HepG2 (cell line): ENCODE data around the gene ZER1. TPM values are rescaled to one million over a fixed set of nuclear protein-coding genes. Genes with fewer than 3 reads are reported as not detected.

Source experiments
- ATAC-seq: fragments of 200-7000 bp; cut with Tn5 transposase; 3 replicates; pipeline ENCODE4 v1.9.1; 2020; ENCODE audit warnings: mild to moderate bottlenecking, moderate library complexity
- BruUV-seq: library from RNA; stranded (reverse); fragments of 400-500 nt; replicated peaks from 2 replicates; lab custom pipeline; 2021; lab: Mats Ljungman, UMichigan
- CTCF ChIA-PET: fragments of 300-600 bp; formaldehyde crosslinking; extraction: SDS; loops from one replicate; lab custom pipeline; 2021; ENCODE audit warnings: low total read pairs, inconsistent platforms, low intra/inter-chr PET ratio; lab: Yijun Ruan, JAX
- POLR2A ChIA-PET: fragments of 350-600 bp; sonication (Branson Sonifier 250); formaldehyde crosslinking; loops from one replicate; lab custom pipeline; 2020; ENCODE audit warnings: antibody characterized with exemption, inconsistent platforms; lab: Yijun Ruan, JAX
- DNase-seq: peaks from one replicate; pipeline ENCODE4 v3.0.0-alpha.2; 2015; ENCODE audit warnings: low spot score
- FAIRE-seq: peaks from 3 replicates; lab custom pipeline; 2011; peaks lifted over from hg19 to GRCh38; lab: Jason Lieb, UNC
- H2AFZ ChIP-seq: one replicate; pipeline ENCODE4 v1.6.1; 2011; ENCODE audit warnings: low read length, inconsistent platforms
- H3K27ac ChIP-seq: fragments of 300-600 bp; 3 replicates; pipeline ENCODE4 v1.8.0; 2011; ENCODE audit warnings: mixed run types, mild to moderate bottlenecking, mixed read lengths, low read length, inconsistent platforms; ENCODE audit not compliant: insufficient read depth; ENCODE audit errors: extremely low read length
- H3K27me3 ChIP-seq, 2 experiments: fragments of 200-600 bp in 1 of 2; 2 replicates in 1 of 2; 3 replicates in 1 of 2; pipeline versions ENCODE4 v1.6.0 to v1.8.0; 2011; ENCODE audit warnings: low read length in 2 of 2, mild to moderate bottlenecking in 2 of 2, moderate library complexity in 2 of 2, inconsistent platforms in 1 of 2; ENCODE audit not compliant: insufficient read depth in 2 of 2, control insufficient read depth in 1 of 2
- H3K36me3 ChIP-seq, 2 experiments: fragments of 200-600 bp in 1 of 2; replicated peaks in 1 of 2; 2 replicates in 1 of 2; 3 replicates in 1 of 2; pipeline versions ENCODE4 v1.5.1 to v1.8.0; 2011; ENCODE audit warnings: low read length in 2 of 2, inconsistent platforms in 1 of 2; ENCODE audit not compliant: insufficient read depth in 2 of 2, control insufficient read depth in 1 of 2
- H3K4me1 ChIP-seq: 2 replicates; pipeline ENCODE4 v1.5.1; 2012; ENCODE audit warnings: low read length, inconsistent platforms; ENCODE audit not compliant: insufficient read depth
- H3K4me2 ChIP-seq: 2 replicates; pipeline ENCODE4 v1.6.0; 2011; ENCODE audit warnings: low read depth, low read length, inconsistent platforms
- H3K4me3 ChIP-seq, 3 experiments: fragments of 200-600 bp in 1 of 3; sonication (generic), shearing (Covaris generic) in 1 of 3; replicated peaks in 1 of 3; 2 replicates each; pipeline ENCODE4 v1.5.1; 2011 to 2016; ENCODE audit warnings: low read length in 3 of 3, inconsistent platforms in 2 of 3, low read depth in 2 of 3, mild to moderate bottlenecking in 2 of 3, control low read depth in 1 of 3, mixed read lengths in 1 of 3; ENCODE audit not compliant: insufficient read depth in 1 of 3
- H3K79me2 ChIP-seq: one replicate; pipeline ENCODE4 v1.6.1; 2011; ENCODE audit warnings: low read length, inconsistent platforms; ENCODE audit not compliant: insufficient read depth
- H3K9ac ChIP-seq: 2 replicates; pipeline ENCODE4 v1.6.0; 2011; ENCODE audit warnings: mild to moderate bottlenecking, low read depth, low read length, inconsistent platforms; ENCODE audit not compliant: insufficient read depth
- H3K9me3 ChIP-seq: 2 replicates; pipeline ENCODE4 v1.5.1; 2012; ENCODE audit warnings: mild to moderate bottlenecking, low read length
- H4K20me1 ChIP-seq: 2 replicates; pipeline ENCODE4 v1.6.0; 2011; ENCODE audit warnings: inconsistent platforms, mild to moderate bottlenecking, low read length, moderate library complexity; ENCODE audit not compliant: insufficient read depth
- FOSL2 ChIP-seq: sonication (generic); formaldehyde crosslinking; IDR thresholded peaks from 2 replicates; pipeline ENCODE4 v1.4.0; 2020; ENCODE audit warnings: missing genetic modification reagents
- HCFC1 ChIP-seq: fragments of 150-350 bp; IDR thresholded peaks from 2 replicates; pipeline ENCODE4 v1.6.1; 2014; ENCODE audit warnings: low read depth, low read length
- HOXA7 ChIP-seq: sonication (generic); formaldehyde crosslinking; IDR thresholded peaks from 2 replicates; pipeline ENCODE4 v1.8.1; 2022; ENCODE audit warnings: mild to moderate bottlenecking, missing genetic modification reagents, moderate library complexity
- KAT8 ChIP-seq: IDR thresholded peaks from 2 replicates; pipeline ENCODE4 v1.6.1; 2016; ENCODE audit warnings: missing genetic modification reagents, missing compliant biosample characterization
- NFE2L1 ChIP-seq: sonication (generic); formaldehyde crosslinking; IDR thresholded peaks from 2 replicates; pipeline ENCODE4 v1.4.0; 2020; ENCODE audit warnings: missing genetic modification reagents, mild to moderate bottlenecking, borderline replicate concordance
- TCF12 ChIP-seq, 2 experiments: fragments of 450-650 bp in 1 of 2; sonication (generic) in 1 of 2; formaldehyde crosslinking in 1 of 2; IDR thresholded peaks; 2 replicates each; pipeline versions ENCODE4 v1.6.1 to v1.8.0; 2017 to 2022; ENCODE audit warnings: antibody characterized with exemption in 1 of 2, mild to moderate bottlenecking in 1 of 2, missing genetic modification reagents in 1 of 2, moderate library complexity in 1 of 2
- THAP11 ChIP-seq: IDR thresholded peaks from 2 replicates; pipeline ENCODE4 v1.6.1; 2016; ENCODE audit warnings: missing biosample characterization, missing genetic modification reagents
- ZKSCAN1 ChIP-seq: fragments of 150-350 bp; IDR thresholded peaks from 2 replicates; pipeline ENCODE4 v1.6.1; 2014; ENCODE audit warnings: low read length
- ZNF737 ChIP-seq: sonication (generic); formaldehyde crosslinking; IDR thresholded peaks from 2 replicates; pipeline ENCODE4 v1.5.0; 2020; ENCODE audit warnings: missing genetic modification reagents, mild to moderate bottlenecking, borderline replicate concordance
- ZNF768 ChIP-seq: sonication (generic); formaldehyde crosslinking; IDR thresholded peaks from 2 replicates; pipeline ENCODE4 v1.4.0; 2020; ENCODE audit warnings: missing genetic modification reagents
- WGBS: methylation state at CpG from one replicate; pipeline ENCODE4 v1.1.6; 2017; ENCODE audit warnings: low lambda C conversion rate; 5-methylcytosine and 5-hydroxymethylcytosine counted together
- in situ Hi-C: cut with HindIII; loops from 2 replicates; pipeline ENCODE4 v1.10.0; 2017; ENCODE audit warnings: low pct_unique_long_range_greater_than_20kb; ENCODE audit not compliant: extremely low pct_ligation_motif_present
- intact Hi-C: fragments of 100-400 bp; cut with micrococcal nuclease; formaldehyde crosslinking; loops from one replicate; pipeline ENCODE4 v1.10.0; 2022; ENCODE audit not compliant: unreplicated experiment
- polyA plus RNA-seq, 8 experiments: library from polyadenylated mRNA; depleted of rRNA in 3 of 8; stranded (reverse) in 7 of 8; unstranded in 1 of 8; fragments of >200 nt; fragmentation: Illumina TruSeq in 4 of 8; extraction: Trizol in 4 of 8; gene quantifications; 2 replicates each; pipeline versions ENCODE4 v1.2.1 to v1.2.3, GENCODE V29; 2011 to 2016; ENCODE audit warnings: low read depth in 4 of 8, missing spikeins in 1 of 8, mixed read lengths in 1 of 8; ENCODE audit not compliant: insufficient read depth in 1 of 8
- total RNA-seq, 5 experiments: library from RNA; depleted of rRNA; stranded (reverse); fragments of >200 nt; fragmentation: Illumina TruSeq; extraction: Trizol; gene quantifications; 2 replicates each; pipeline ENCODE4 v1.2.3, GENCODE V29; 2016; ENCODE audit warnings: low read depth in 1 of 5
- TF ChIP-seq, protein P1 (sequence below): sonication (generic); formaldehyde crosslinking; IDR thresholded peaks from 2 replicates; pipeline ENCODE4 v1.5.0; 2020; ENCODE audit warnings: missing genetic modification reagents, mild to moderate bottlenecking, borderline replicate concordance
- TF ChIP-seq, protein P2 (sequence below): sonication (generic); formaldehyde crosslinking; IDR thresholded peaks from 2 replicates; pipeline ENCODE4 v1.8.1; 2023; ENCODE audit warnings: missing genetic modification reagents, inconsistent platforms, borderline replicate concordance
- TF ChIP-seq, protein P3 (sequence below): sonication (generic); formaldehyde crosslinking; IDR thresholded peaks from 2 replicates; pipeline ENCODE4; 2020; ENCODE audit warnings: missing genetic modification reagents, mild to moderate bottlenecking, borderline replicate concordance

Gene ZER1
- total and polyA plus RNA-seq, 2 of the 13 experiments (the other 11 are each of a cell fraction or from before 2014, with no cell fraction given), result 7.7 to 40.0 TPM

DNA sequence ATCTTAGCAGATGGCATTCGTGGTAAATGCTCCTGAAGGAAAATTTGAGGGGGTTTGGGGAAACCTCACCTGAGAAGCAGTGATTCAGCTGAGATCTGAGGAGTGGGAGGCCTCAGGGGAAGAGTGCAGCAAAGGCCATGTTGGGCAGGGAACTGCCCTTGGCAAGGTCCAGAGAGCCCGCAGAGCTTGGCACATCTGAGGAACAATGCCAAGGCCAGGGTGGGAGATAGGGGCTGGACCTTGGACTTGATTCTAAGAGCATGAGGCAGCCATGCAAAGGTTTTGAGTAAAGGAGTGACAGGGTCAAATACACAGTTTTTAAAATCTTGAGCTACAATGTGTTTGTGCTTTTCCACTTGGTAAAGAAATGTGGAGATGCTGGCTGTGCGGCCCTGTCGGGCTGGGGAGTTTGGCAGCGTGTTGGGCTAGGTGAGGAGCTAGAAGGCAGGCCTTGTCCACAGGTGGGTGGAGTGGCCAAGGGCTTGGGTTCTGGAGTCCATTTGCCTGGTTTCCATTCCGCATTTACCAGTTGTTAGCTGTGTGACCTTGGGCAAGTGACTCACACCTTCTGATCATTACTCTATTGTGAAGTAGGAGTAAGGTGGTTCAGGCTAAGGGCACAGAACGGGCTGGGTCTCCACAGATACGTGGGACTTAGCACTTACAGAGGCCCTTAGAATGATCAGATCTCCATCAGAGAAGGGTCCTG is 21.4 kb upstream of the ZER1 start:
- DNase-seq, result no peak
- Histone ChIP-seq H3K27ac (no peak overlapping the region), H3K9ac (0 out of 2 replicates have a peak overlapping the region, but pooled peaks have one; percentile 22)
- 0 out of 2 replicates have a peak, but pooled peaks have one; percentile 21 for TF ChIP-seq FOSL2 (CRISPR knock-in tag)
- peak; percentile 78 for TF ChIP-seq ZNF768
- TF ChIP-seq ZKSCAN1, result no peak
- TF ChIP-seq, all 625 proteins: peak for 2
- in situ Hi-C loops (no loop called here), intact Hi-C loops (no loop called here)
- peaks cover 18 to 37% of the 10 kb centered on the region in 2 experiments for H3K36me3 ChIP-seq
- H3K27me3 ChIP-seq, result no peaks in the 10 kb centered on the region
- H4K20me1 ChIP-seq, result no peaks in the 10 kb centered on the region
- H3K9me3 ChIP-seq, result no peaks in the 10 kb centered on the region
- no peaks in the 10 kb centered on the region for H3K79me2 ChIP-seq
- ATAC-seq (no peak), FAIRE-seq (no peak)
- H3K4me2 ChIP-seq, result no peak overlapping the region; the same call in 1 of the 2 replicates
- CTCF ChIA-PET, result no interaction called here
- no TSS peak for BruUV-seq
- H3K4me1 ChIP-seq, result peaks cover 14% of the 10 kb centered on the region
- POLR2A ChIA-PET, result no interaction called here
- no peak overlapping the region for H2AFZ ChIP-seq
- WGBS, result 80% methylated on average over 5 of the region's 8 CpGs
- no peak overlapping the region for H3K4me3 ChIP-seq

DNA sequence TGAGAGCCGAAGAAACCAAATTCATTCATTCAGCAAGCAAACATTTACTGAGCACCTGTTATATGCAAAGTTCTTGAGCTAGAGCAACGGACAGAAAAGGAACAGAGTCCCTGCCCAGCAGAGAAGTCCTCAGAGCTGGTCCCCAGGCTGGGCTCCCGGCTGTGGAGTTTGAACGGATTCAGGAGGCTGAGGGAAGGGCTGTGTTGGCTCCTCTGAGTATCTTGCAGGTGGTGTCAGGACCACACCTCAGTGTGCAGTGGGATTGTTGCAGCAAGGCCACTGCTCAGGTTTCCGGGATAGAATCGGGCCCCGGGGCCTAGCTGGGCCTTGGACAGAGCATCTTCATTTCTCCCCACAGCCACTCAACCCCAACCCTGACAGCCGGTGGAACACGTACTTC is 20.4 kb upstream of the ZER1 start:
- no peak overlapping the region for H2AFZ ChIP-seq
- ChIA-PET CTCF (no interaction called here), POLR2A (no interaction called here)
- 93% methylated on average over 2 of the region's 9 CpGs for WGBS
- no peak overlapping the region for H3K27ac ChIP-seq
- FAIRE-seq, result no peak
- no peak overlapping the region for H3K9ac ChIP-seq
- TF ChIP-seq HCFC1, result no peak
- TF ChIP-seq TCF12 (IDR thresholded peaks at IDR 0.05), result no peak
- TF ChIP-seq TCF12 (CRISPR knock-in tag; IDR thresholded peaks at IDR 0.05), result no peak
- no peak for TF ChIP-seq HOXA7
- TF ChIP-seq NFE2L1 (CRISPR knock-in tag), result no peak
- TF ChIP-seq, protein P1, sequence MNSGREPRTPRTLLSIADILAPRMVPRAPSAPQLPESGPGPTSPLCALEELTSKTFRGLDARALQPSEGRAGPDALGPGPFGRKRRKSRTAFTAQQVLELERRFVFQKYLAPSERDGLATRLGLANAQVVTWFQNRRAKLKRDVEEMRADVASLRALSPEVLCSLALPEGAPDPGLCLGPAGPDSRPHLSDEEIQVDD (CRISPR knock-in tag), result no peak
- TF ChIP-seq, protein P2, sequence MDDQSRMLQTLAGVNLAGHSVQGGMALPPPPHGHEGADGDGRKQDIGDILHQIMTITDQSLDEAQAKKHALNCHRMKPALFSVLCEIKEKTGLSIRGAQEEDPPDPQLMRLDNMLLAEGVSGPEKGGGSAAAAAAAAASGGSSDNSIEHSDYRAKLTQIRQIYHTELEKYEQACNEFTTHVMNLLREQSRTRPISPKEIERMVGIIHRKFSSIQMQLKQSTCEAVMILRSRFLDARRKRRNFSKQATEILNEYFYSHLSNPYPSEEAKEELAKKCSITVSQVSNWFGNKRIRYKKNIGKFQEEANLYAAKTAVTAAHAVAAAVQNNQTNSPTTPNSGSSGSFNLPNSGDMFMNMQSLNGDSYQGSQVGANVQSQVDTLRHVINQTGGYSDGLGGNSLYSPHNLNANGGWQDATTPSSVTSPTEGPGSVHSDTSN (CRISPR knock-in tag), result no peak
- no peak for TF ChIP-seq THAP11
- TF ChIP-seq KAT8 (CRISPR knock-in tag), result no peak
- TF ChIP-seq, protein P3, sequence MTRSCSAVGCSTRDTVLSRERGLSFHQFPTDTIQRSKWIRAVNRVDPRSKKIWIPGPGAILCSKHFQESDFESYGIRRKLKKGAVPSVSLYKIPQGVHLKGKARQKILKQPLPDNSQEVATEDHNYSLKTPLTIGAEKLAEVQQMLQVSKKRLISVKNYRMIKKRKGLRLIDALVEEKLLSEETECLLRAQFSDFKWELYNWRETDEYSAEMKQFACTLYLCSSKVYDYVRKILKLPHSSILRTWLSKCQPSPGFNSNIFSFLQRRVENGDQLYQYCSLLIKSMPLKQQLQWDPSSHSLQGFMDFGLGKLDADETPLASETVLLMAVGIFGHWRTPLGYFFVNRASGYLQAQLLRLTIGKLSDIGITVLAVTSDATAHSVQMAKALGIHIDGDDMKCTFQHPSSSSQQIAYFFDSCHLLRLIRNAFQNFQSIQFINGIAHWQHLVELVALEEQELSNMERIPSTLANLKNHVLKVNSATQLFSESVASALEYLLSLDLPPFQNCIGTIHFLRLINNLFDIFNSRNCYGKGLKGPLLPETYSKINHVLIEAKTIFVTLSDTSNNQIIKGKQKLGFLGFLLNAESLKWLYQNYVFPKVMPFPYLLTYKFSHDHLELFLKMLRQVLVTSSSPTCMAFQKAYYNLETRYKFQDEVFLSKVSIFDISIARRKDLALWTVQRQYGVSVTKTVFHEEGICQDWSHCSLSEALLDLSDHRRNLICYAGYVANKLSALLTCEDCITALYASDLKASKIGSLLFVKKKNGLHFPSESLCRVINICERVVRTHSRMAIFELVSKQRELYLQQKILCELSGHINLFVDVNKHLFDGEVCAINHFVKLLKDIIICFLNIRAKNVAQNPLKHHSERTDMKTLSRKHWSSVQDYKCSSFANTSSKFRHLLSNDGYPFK (CRISPR knock-in tag), result no peak
- no peak for TF ChIP-seq ZNF737 (CRISPR knock-in tag)
- no peak overlapping the region for H3K4me3 ChIP-seq
- intact Hi-C loops (no loop called here), in situ Hi-C loops (no loop called here)
- no peak overlapping the region for H3K4me2 ChIP-seq
- H3K36me3 ChIP-seq, result peaks cover 18 to 33% of the 10 kb centered on the region in 2 experiments
- no peaks in the 10 kb centered on the region for H3K79me2 ChIP-seq
- no peak for ATAC-seq
- no peaks in the 10 kb centered on the region; a peak in 1 of 5 replicates for H3K27me3 ChIP-seq
- no peak for DNase-seq
- no peaks in the 10 kb centered on the region for H4K20me1 ChIP-seq
- H3K4me1 ChIP-seq, result peaks cover 17% of the 10 kb centered on the region
- no peaks in the 10 kb centered on the region for H3K9me3 ChIP-seq
- BruUV-seq, result no TSS peak
